GM10248 (cell line): ENCODE measurements around the gene KRT77.
"Not testable (repeated sequence)": the region's sequence is repeated elsewhere in the genome, so short reads cannot be mapped to it uniquely, and the experiment has no call there.

ENCODE experiments used
- CTCF ChIA-PET: fragments of 300-600 bp; sonication (Branson Sonifier 250); formaldehyde crosslinking; extraction: SDS; loops from one replicate; lab custom pipeline; 2021; ENCODE audit warnings: antibody characterized with exemption; lab: Yijun Ruan, JAX
- POLR2A ChIA-PET: fragments of 350-650 bp; sonication (Branson Sonifier 250); formaldehyde crosslinking; extraction: SDS; loops from one replicate; lab custom pipeline; 2020; ENCODE audit warnings: antibody characterized with exemption; lab: Yijun Ruan, JAX
- DNase-seq: peaks from one replicate; pipeline ENCODE4 v3.0.0; 2012; ENCODE audit errors: extremely low spot score
- CTCF ChIP-seq: IDR thresholded peaks from 2 replicates; pipeline ENCODE4 v1.5.1; 2012; ENCODE audit warnings: mild to moderate bottlenecking, low read depth; ENCODE audit errors: extremely low read depth, missing control alignments, control extremely low read depth

Gene KRT77

GRCh38 chr12:52672321-52672933 lies 30.9 kb downstream of the KRT77 start:
- ChIA-PET POLR2A (no interaction called here), CTCF (interaction anchor here (1.0 kb wide), 3 partner anchors 8 to 308 kb away, joined by 3 read pairs; no protein-coding TSS in a partner anchor)
- TF ChIP-seq CTCF, result no peak
- no peak for DNase-seq

GRCh38 chr12:52670961-52671360 lies 32.4 kb downstream of the KRT77 start:
- TF ChIP-seq CTCF, result no peak
- DNase-seq, result no peak
- ChIA-PET CTCF (no interaction called here), POLR2A (no interaction called here)

- no peak for DNase-seq
- TF ChIP-seq CTCF, result no peak
- CTCF ChIA-PET, result no interaction called here
- POLR2A ChIA-PET, result no interaction called here
Observed at GRCh38 chr12:52670506-52670905, 32.8 kb downstream of the KRT77 start.

GRCh38 chr12:52669941-52670340 lies 33.4 kb downstream of the KRT77 start:
- CTCF ChIA-PET, POLR2A ChIA-PET, DNase-seq: not testable (repeated sequence)

- POLR2A ChIA-PET, result no interaction called here
Observed at GRCh38 chr12:52669426-52669825, 33.9 kb downstream of the KRT77 start.

GRCh38 chr12:52667931-52668330 lies 35.4 kb downstream of the KRT77 start:
- DNase-seq, result no peak
- no peak for TF ChIP-seq CTCF
- CTCF ChIA-PET, result interaction anchor here (1.0 kb wide), 1 partner anchor 12 kb away, joined by 3 read pairs; no protein-coding TSS in a partner anchor
- POLR2A ChIA-PET, result no interaction called here

More at GRCh38 chr12:52669426-52669825, 33.9 kb downstream of the KRT77 start:
- no peak for DNase-seq
- TF ChIP-seq CTCF, result no peak
- CTCF ChIA-PET, result no interaction called here

- TF ChIP-seq CTCF, result no peak
- CTCF ChIA-PET, result interaction anchor here (1.0 kb wide), 1 partner anchor 12 kb away, joined by 3 read pairs; no protein-coding TSS in a partner anchor
- no peak for DNase-seq
- POLR2A ChIA-PET, result no interaction called here
Observed at GRCh38 chr12:52667509-52667908, 35.8 kb downstream of the KRT77 start.
